Liver (tissue), 3 donors: ENCODE data around the gene KCNQ4.

ENCODE experiments used
- FOXA1 ChIP-seq: IDR thresholded peaks from 2 replicates; pipeline ENCODE4 v1.6.1; 2016; ENCODE audit warnings: antibody characterized with exemption
- GABPA ChIP-seq, 2 donors: IDR thresholded peaks in 1 of 2; conservative IDR thresholded peaks in 1 of 2; 2 replicates each; pipeline ENCODE4 v1.6.1; 2016; ENCODE audit warnings: antibody characterized with exemption in 2 of 2, mild to moderate bottlenecking in 1 of 2, moderate library complexity in 1 of 2
- HNF4G ChIP-seq: IDR thresholded peaks from 2 replicates; pipeline ENCODE4 v1.6.1; 2016; ENCODE audit warnings: antibody characterized with exemption
- JUND ChIP-seq, 2 donors: IDR thresholded peaks; 2 replicates each; pipeline ENCODE4 v1.6.1; 2016; ENCODE audit warnings: antibody characterized with exemption in 2 of 2
- MAX ChIP-seq: IDR thresholded peaks from 2 replicates; pipeline ENCODE4 v1.6.1; 2016; ENCODE audit warnings: antibody characterized with exemption
- REST ChIP-seq: IDR thresholded peaks from 2 replicates; pipeline ENCODE4 v1.6.1; 2016; ENCODE audit warnings: antibody characterized with exemption, mild to moderate bottlenecking
- RXRA ChIP-seq, 2 donors: IDR thresholded peaks; 2 replicates each; pipeline ENCODE4 v1.6.1; 2017 to 2018; ENCODE audit warnings: antibody characterized with exemption in 2 of 2, mild to moderate bottlenecking in 1 of 2
- SP1 ChIP-seq: IDR thresholded peaks from 2 replicates; pipeline ENCODE4 v1.6.1; 2018; ENCODE audit warnings: antibody characterized with exemption, mild to moderate bottlenecking
- TAF1 ChIP-seq: conservative IDR thresholded peaks from 2 replicates; pipeline ENCODE4 v1.6.1; 2016; ENCODE audit warnings: antibody characterized with exemption, mild to moderate bottlenecking
- YY1 ChIP-seq: IDR thresholded peaks from 2 replicates; pipeline ENCODE4 v1.6.1; 2016; ENCODE audit warnings: antibody characterized with exemption, mild to moderate bottlenecking
- TF ChIP-seq, protein P1 (sequence below): fragments of 150-350 bp; IDR thresholded peaks from 2 replicates; pipeline ENCODE4 v1.5.1; 2017; ENCODE audit warnings: improper control_type of control experiment, low read depth, low read length; ENCODE audit not compliant: missing input control
- donor health status: healthy.
- donor health status: healthy.

DNA sequence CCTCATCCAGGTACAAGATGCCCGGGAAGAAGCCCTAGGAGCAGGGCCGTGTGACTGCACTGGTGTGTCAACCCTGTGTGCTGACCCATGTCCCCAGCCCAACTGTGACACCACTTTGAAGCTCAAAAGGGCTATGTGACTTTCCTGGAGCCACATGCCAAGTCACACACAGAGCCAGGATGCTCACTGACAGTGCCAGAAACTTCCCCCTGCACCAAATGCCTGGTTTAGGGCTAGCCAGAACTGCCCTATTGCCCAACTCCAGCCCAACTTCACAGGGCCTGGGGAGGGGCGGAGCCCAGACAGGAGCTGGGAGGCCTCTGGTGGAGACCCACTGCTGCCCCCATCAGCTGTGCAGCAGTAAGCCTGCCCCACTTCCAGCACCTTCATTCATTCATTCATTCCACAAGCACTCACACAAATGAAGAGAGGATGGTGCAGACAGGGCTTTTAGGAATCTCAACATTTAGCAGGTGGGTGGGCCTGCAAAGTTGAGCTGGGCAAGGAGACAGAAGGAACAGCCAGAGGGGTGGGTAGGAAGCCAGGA lies 36.7 kb downstream of the KCNQ4 start:
- TF ChIP-seq, protein P1, sequence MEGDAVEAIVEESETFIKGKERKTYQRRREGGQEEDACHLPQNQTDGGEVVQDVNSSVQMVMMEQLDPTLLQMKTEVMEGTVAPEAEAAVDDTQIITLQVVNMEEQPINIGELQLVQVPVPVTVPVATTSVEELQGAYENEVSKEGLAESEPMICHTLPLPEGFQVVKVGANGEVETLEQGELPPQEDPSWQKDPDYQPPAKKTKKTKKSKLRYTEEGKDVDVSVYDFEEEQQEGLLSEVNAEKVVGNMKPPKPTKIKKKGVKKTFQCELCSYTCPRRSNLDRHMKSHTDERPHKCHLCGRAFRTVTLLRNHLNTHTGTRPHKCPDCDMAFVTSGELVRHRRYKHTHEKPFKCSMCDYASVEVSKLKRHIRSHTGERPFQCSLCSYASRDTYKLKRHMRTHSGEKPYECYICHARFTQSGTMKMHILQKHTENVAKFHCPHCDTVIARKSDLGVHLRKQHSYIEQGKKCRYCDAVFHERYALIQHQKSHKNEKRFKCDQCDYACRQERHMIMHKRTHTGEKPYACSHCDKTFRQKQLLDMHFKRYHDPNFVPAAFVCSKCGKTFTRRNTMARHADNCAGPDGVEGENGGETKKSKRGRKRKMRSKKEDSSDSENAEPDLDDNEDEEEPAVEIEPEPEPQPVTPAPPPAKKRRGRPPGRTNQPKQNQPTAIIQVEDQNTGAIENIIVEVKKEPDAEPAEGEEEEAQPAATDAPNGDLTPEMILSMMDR, result no peak
- TF ChIP-seq JUND (IDR thresholded peaks at IDR 0.05), result peak in 1 of 2 donors; percentile 41
- no peak for TF ChIP-seq GABPA (IDR thresholded peaks at IDR 0.05 in 1 of 2, conservative IDR thresholded peaks at IDR 0.05 in 1 of 2)
- TF ChIP-seq MAX, result no peak
- TF ChIP-seq REST, result no peak
- no peak for TF ChIP-seq FOXA1
- TF ChIP-seq YY1, result no peak
- peak; percentile 78 for TF ChIP-seq SP1
- TF ChIP-seq TAF1, result no peak
- peak; percentile 42 for TF ChIP-seq HNF4G
- TF ChIP-seq RXRA (IDR thresholded peaks at IDR 0.05), result peak; percentile 84 to 91
